H1 (cell line): ENCODE results near the gene NID2. TPM values are rescaled to one million over a fixed set of nuclear protein-coding genes. Genes with fewer than 3 reads are reported as not detected.

Experiments
- BRCA1 ChIP-seq: IDR thresholded peaks from 2 replicates; pipeline ENCODE4 v1.6.1; 2012; ENCODE audit warnings: low read depth, low read length, improper control_type of control experiment
- polyA plus RNA-seq, 7 experiments: library from polyadenylated mRNA; depleted of rRNA in 3 of 7; stranded (reverse) in 5 of 7; unstranded in 2 of 7; fragments of >200 nt in 5 of 7; fragments of 200-250 nt in 2 of 7; gene quantifications; 1 replicate in 5 of 7; 2 replicates in 1 of 7; 4 replicates in 1 of 7; pipeline versions ENCODE4 v1.2.1 to v1.2.3, GENCODE V29; 2011 to 2013; ENCODE audit warnings: missing spikeins in 2 of 7, mixed read lengths in 2 of 7
- total RNA-seq: library from RNA; stranded (reverse); fragmentation: NEBNext Ultra II Directional; extraction: Animal tissue kit (Norgen Biotek cat#: 25700); gene quantifications from 2 replicates; pipeline ENCODE4 v1.2.1, GENCODE V29; 2021

NID2 gene
- total and polyA plus RNA-seq, 2 of the 8 experiments (the other 6 are each of a cell fraction or from before 2014, with no cell fraction given), result 6.1 to 12.6 TPM

- TF ChIP-seq BRCA1, result no peak
- TF ChIP-seq, all 59 proteins: peak for 0
Measured at GRCh38 chr14:52058341-52058740, 10.5 kb downstream of the NID2 start (continued).
